MCF 10A (cell line): Measurements from ENCODE around the gene PNCK. TPM values are rescaled to one million over a fixed set of nuclear protein-coding genes. Genes with fewer than 3 reads are reported as not detected.

Source experiments
- BruUV-seq: library from RNA; stranded (reverse); fragments of 400-500 nt; replicated peaks from 2 replicates; lab custom pipeline; 2021; lab: Mats Ljungman, UMichigan
- CTCF ChIA-PET: fragments of 300-600 bp; sonication (Branson Sonifier 250); formaldehyde crosslinking; extraction: SDS; loops from one replicate; lab custom pipeline; 2021; ENCODE audit warnings: antibody characterized with exemption, inconsistent platforms; lab: Yijun Ruan, JAX
- POLR2A ChIA-PET: fragments of 300-600, 350-650 bp; sonication (Branson Sonifier 250); formaldehyde crosslinking; extraction: SDS; loops from one replicate; lab custom pipeline; 2020; ENCODE audit warnings: antibody characterized with exemption, inconsistent platforms; lab: Yijun Ruan, JAX
- DNase-seq: peaks from one replicate; pipeline ENCODE4 v3.0.0-alpha.2; 2018; ENCODE audit not compliant: unreplicated experiment
- H3K27ac Mint-ChIP-seq: one replicate; pipeline ENCODE4 v1.8.0; 2022; ENCODE audit warnings: mild to moderate bottlenecking, low read depth, mixed read lengths; ENCODE audit not compliant: unreplicated experiment
- H3K27me3 Mint-ChIP-seq: one replicate; pipeline ENCODE4 v1.8.0; 2022; ENCODE audit warnings: mixed read lengths; ENCODE audit not compliant: insufficient read depth, unreplicated experiment
- H3K36me3 Mint-ChIP-seq: one replicate; pipeline ENCODE4 v1.8.0; 2022; ENCODE audit warnings: mild to moderate bottlenecking, moderate library complexity, mixed read lengths; ENCODE audit not compliant: insufficient read depth, unreplicated experiment
- H3K4me1 Mint-ChIP-seq: one replicate; pipeline ENCODE4 v1.8.0; 2022; ENCODE audit warnings: mixed read lengths; ENCODE audit not compliant: insufficient read depth, unreplicated experiment
- H3K4me3 Mint-ChIP-seq: one replicate; pipeline ENCODE4 v1.8.0; 2022; ENCODE audit warnings: mild to moderate bottlenecking, moderate library complexity, mixed read lengths; ENCODE audit not compliant: unreplicated experiment
- H3K9me3 Mint-ChIP-seq: one replicate; pipeline ENCODE4 v1.8.0; 2022; ENCODE audit warnings: mixed read lengths; ENCODE audit not compliant: unreplicated experiment
- CTCF ChIP-seq: fragments of 200-600 bp; IDR thresholded peaks from one replicate; pipeline ENCODE4 v1.8.0; 2022; ENCODE audit warnings: antibody characterized with exemption, mild to moderate bottlenecking; ENCODE audit not compliant: unreplicated experiment
- intact Hi-C: fragments of 100-400 bp; cut with micrococcal nuclease; formaldehyde crosslinking; loops from 2 replicates; pipeline ENCODE4 v1.14.1; 2022
- total RNA-seq: library from RNA; stranded (reverse); gene quantifications from 2 replicates; pipeline ENCODE4 v1.2.3, GENCODE V29; 2022

Gene PNCK
- total RNA-seq, 1 experiment from 2014 or later = not detected

DNA sequence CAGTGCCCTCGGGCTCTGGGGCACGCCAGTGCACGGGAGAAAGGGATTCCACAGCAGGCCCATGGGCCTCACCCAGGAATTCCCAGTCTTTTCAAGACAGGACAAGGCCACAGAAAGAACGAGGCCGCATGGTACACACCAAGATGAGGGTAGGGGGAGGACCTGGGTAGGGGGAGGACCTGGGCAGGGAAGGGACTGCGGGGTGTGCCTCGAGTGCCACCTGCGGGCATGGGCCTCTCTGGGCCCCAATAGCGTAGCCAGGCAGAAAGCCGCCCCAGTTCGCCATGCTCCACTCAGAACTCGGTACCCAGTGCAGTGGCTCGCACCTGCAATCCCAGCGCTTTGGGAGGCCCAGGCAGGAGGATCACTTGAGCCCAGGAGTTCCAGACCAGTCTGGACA is 40.6 kb downstream of the PNCK start:
- peaks cover 44% of the 10 kb centered on the region for H3K27me3 Mint-ChIP-seq
- no TSS peak for BruUV-seq
- POLR2A ChIA-PET = no interaction called here
- no peak overlapping the region for H3K27ac Mint-ChIP-seq
- peaks cover 11% of the 10 kb centered on the region for H3K9me3 Mint-ChIP-seq
- CTCF ChIA-PET = no interaction called here
- TF ChIP-seq CTCF = no peak
- H3K4me3 Mint-ChIP-seq = no peak overlapping the region
- H3K36me3 Mint-ChIP-seq = no peaks in the 10 kb centered on the region
- intact Hi-C loops = no loop called here
- no peak for DNase-seq
- H3K4me1 Mint-ChIP-seq = no peaks in the 10 kb centered on the region

DNA sequence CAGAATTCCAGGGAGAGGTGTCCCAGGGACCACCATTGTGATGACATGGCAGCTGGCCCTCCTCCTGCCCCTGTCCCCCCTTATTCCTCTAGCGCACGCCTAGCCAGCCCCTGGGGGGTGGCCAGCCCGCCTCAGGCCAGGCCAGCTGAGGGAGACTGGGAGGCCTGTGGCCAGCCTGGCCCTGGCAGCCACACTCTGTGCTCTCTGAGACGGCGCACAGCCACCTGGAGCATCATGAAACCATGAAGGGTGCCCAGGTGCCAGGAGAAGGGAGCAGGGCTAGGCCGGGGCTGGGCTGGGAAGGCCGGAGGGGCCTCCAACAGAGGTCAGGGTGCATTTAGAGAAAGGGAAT is 41.0 kb downstream of the PNCK start:
- Mint-ChIP-seq H3K9me3 (peaks cover 11% of the 10 kb centered on the region), H3K36me3 (no peaks in the 10 kb centered on the region), H3K27me3 (peaks cover 44% of the 10 kb centered on the region), H3K4me3 (no peak overlapping the region), H3K27ac (no peak overlapping the region), H3K4me1 (no peaks in the 10 kb centered on the region)
- no TSS peak for BruUV-seq
- ChIA-PET POLR2A (no interaction called here), CTCF (interaction anchor here (1.0 to 1.4 kb wide), 2 partner anchors 10 to 12 kb away, joined by 4 to 5 read pairs; no protein-coding TSS in a partner anchor)
- no peak for DNase-seq
- intact Hi-C loops = no loop called here
- no peak for TF ChIP-seq CTCF

GRCh38 chrX:153631907-153632594 is 41.6 kb downstream of the PNCK start:
- POLR2A ChIA-PET = no interaction called here
- intact Hi-C loops = no loop called here
- H3K9me3 Mint-ChIP-seq = peaks cover 11% of the 10 kb centered on the region
- H3K27me3 Mint-ChIP-seq = peaks cover 44% of the 10 kb centered on the region
- H3K27ac Mint-ChIP-seq = no peak overlapping the region
- TF ChIP-seq CTCF = no peak
- no peaks in the 10 kb centered on the region for H3K36me3 Mint-ChIP-seq
- H3K4me3 Mint-ChIP-seq = no peak overlapping the region
- no peak for DNase-seq
- no TSS peak for BruUV-seq
- CTCF ChIA-PET = interaction anchor here (1.0 to 1.4 kb wide), 2 partner anchors 10 to 13 kb away, joined by 4 to 5 read pairs; no protein-coding TSS in a partner anchor
- no peaks in the 10 kb centered on the region for H3K4me1 Mint-ChIP-seq

DNA sequence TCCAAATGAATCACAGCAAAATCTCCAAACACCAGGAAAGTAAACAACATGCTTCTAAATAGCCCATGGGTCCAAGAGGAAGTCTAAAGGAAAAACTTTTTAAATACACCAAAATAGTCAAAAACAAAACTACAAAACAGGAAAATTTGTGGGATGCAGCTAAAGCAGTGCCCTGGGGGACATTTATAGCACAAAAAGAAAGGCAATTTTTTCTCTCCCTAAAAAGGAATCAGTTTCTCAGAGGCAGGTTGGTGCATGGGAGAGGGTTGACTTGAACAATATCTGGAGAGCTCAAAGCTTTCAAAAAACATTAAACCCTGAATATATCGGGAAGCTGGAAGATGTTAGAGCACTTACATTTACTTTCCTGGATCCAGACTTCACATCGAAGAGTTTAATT is 42.3 kb downstream of the PNCK start:
- no peak for TF ChIP-seq CTCF
- Mint-ChIP-seq H3K36me3 (no peaks in the 10 kb centered on the region), H3K4me1 (no peaks in the 10 kb centered on the region), H3K9me3 (peaks cover 11% of the 10 kb centered on the region), H3K27me3 (peaks cover 44% of the 10 kb centered on the region), H3K27ac (no peak overlapping the region), H3K4me3 (no peak overlapping the region)
- CTCF ChIA-PET = interaction anchor here (1.0 to 1.4 kb wide), 2 partner anchors 11 to 14 kb away, joined by 4 to 5 read pairs; no protein-coding TSS in a partner anchor
- intact Hi-C loops = no loop called here
- BruUV-seq = no TSS peak
- DNase-seq = no peak
- POLR2A ChIA-PET = no interaction called here
